ENCODE measurements around the gene CEP85L. TPM values are rescaled to one million over a fixed set of nuclear protein-coding genes. Genes with fewer than 3 reads are reported as not detected.

CEP85L gene
- total and polyA plus RNA-seq, 2 experiments from 2014 or later = 9.1 to 10.1 TPM

GRCh38 chr6:118679327-118679901 lies 28.0 kb upstream of the CEP85L start:
- H3K27ac Mint-ChIP-seq = no peak overlapping the region
- Histone ChIP-seq H3K79me2 (replicated peaks; ENCODE audit: insufficient read depth) (no peaks in the 10 kb centered on the region), H3K27ac (ENCODE audit: low read depth) (no peak overlapping the region), H3K4me2 (no peak overlapping the region), H3K4me3 (no peak overlapping the region), H2AFZ (no peak overlapping the region), H3F3A (replicated peaks; ENCODE audit: low read depth) (no peaks in the 10 kb centered on the region), H4K20me1 (replicated peaks; ENCODE audit: insufficient read depth) (no peaks in the 10 kb centered on the region), H3K4me1 (ENCODE audit: insufficient read depth) (no peaks in the 10 kb centered on the region), H3K27me3 (ENCODE audit: insufficient read depth) (no peaks in the 10 kb centered on the region), H3K36me3 (ENCODE audit: insufficient read depth) (no peaks in the 10 kb centered on the region), H3K9me2 (ENCODE audit: insufficient read depth) (0 out of 2 replicates have a peak, but pooled peaks cover 4% of the 10 kb centered on the region)
- no peaks in the 10 kb centered on the region; the same call in 2 of the 3 replicates for H3K4me1 Mint-ChIP-seq
- ATAC-seq (no peak), DNase-seq (ENCODE audit: low spot score) (no peak)
- H3K9me3 Mint-ChIP-seq = no peaks in the 10 kb centered on the region
- H3K36me3 Mint-ChIP-seq (ENCODE audit: low read depth) = no peaks in the 10 kb centered on the region
- TF ChIP-seq CTCF (conservative IDR thresholded peaks at IDR 0.05; ENCODE audit: low read depth in 2 of 2) = no peak
- TF ChIP-seq ETS1 (IDR thresholded peaks at IDR 0.05) = no peak
- no peak for TF ChIP-seq EZH2phosphoT487 (IDR thresholded peaks at IDR 0.05; ENCODE audit: unreplicated experiment)
- H3K4me3 Mint-ChIP-seq = no peak overlapping the region
- no peaks in the 10 kb centered on the region for H3K27me3 Mint-ChIP-seq (ENCODE audit: insufficient read depth, low read depth, poor library complexity)

- Histone ChIP-seq H4K20me1 (replicated peaks; ENCODE audit: insufficient read depth) (no peaks in the 10 kb centered on the region), H3K36me3 (ENCODE audit: insufficient read depth) (no peaks in the 10 kb centered on the region), H2AFZ (no peak overlapping the region), H3F3A (replicated peaks; ENCODE audit: low read depth) (no peaks in the 10 kb centered on the region), H3K27ac (ENCODE audit: low read depth) (no peak overlapping the region), H3K79me2 (replicated peaks; ENCODE audit: insufficient read depth) (no peaks in the 10 kb centered on the region), H3K27me3 (ENCODE audit: insufficient read depth) (no peaks in the 10 kb centered on the region), H3K4me3 (no peak overlapping the region), H3K9me2 (ENCODE audit: insufficient read depth) (0 out of 2 replicates have a peak, but pooled peaks cover 4% of the 10 kb centered on the region), H3K4me2 (no peak overlapping the region), H3K4me1 (ENCODE audit: insufficient read depth) (no peaks in the 10 kb centered on the region)
- Mint-ChIP-seq H3K36me3 (ENCODE audit: low read depth) (no peaks in the 10 kb centered on the region), H3K4me1 (no peaks in the 10 kb centered on the region; the same call in 2 of the 3 replicates), H3K4me3 (no peak overlapping the region), H3K9me3 (no peaks in the 10 kb centered on the region), H3K27me3 (ENCODE audit: insufficient read depth, low read depth, poor library complexity) (no peaks in the 10 kb centered on the region), H3K27ac (no peak overlapping the region)
- ATAC-seq (no peak), DNase-seq (ENCODE audit: low spot score) (no peak)
- TF ChIP-seq STAT1 (IDR thresholded peaks at IDR 0.05; ENCODE audit: unreplicated experiment) = no peak
- TF ChIP-seq CTCF (conservative IDR thresholded peaks at IDR 0.05; ENCODE audit: low read depth in 2 of 2) = no peak
- TF ChIP-seq ETS1 (IDR thresholded peaks at IDR 0.05) = no peak
- TF ChIP-seq REST (IDR thresholded peaks at IDR 0.05; ENCODE audit: unreplicated experiment) = no peak
- TF ChIP-seq EZH2 (IDR thresholded peaks at IDR 0.05; ENCODE audit: low read depth, unreplicated experiment) = no peak
Observed at GRCh38 chr6:118678866-118679265, 27.5 kb upstream of the CEP85L start.
